Midbrain (tissue), 1 donor: ENCODE results near the gene HLA-E.
"Not testable (repeated sequence)": the region's sequence is repeated elsewhere in the genome, so short reads cannot be mapped to it uniquely, and the experiment has no call there.

Source experiments
- DNase-seq: peaks from one replicate; lab custom pipeline; 2025; lab: John Stamatoyannopoulos, UW

The HLA-E gene

GRCh38 chr6:30481211-30481964 lies 7.9 kb upstream of the HLA-E start:
- no peak for DNase-seq

GRCh38 chr6:30481965-30482644 lies 7.2 kb upstream of the HLA-E start:
- peak; percentile 53 for DNase-seq

GRCh38 chr6:30483677-30484279 lies 5.5 kb upstream of the HLA-E start:
- DNase-seq = peak; percentile 77

GRCh38 chr6:30485236-30485635 lies 4.1 kb upstream of the HLA-E start:
- no peak for DNase-seq

- DNase-seq = no peak
These were observed 1.4 kb upstream of the HLA-E start for GRCh38 chr6:30487926-30488325.

- not testable (repeated sequence) for DNase-seq
These were observed 620 bp upstream of the HLA-E start for GRCh38 chr6:30488697-30489080.

GRCh38 chr6:30490026-30490876 lies 942 bp downstream of the HLA-E start:
- DNase-seq = no peak

- DNase-seq = not testable (repeated sequence)
These were observed 2.1 kb downstream of the HLA-E start for GRCh38 chr6:30491291-30491953.

- DNase-seq = no peak
These were observed 3.0 kb downstream of the HLA-E start for GRCh38 chr6:30491991-30492952.

GRCh38 chr6:30493643-30494250 lies 4.4 kb downstream of the HLA-E start:
- no peak for DNase-seq

GRCh38 chr6:30494291-30494861 lies 5.1 kb downstream of the HLA-E start:
- no peak for DNase-seq

GRCh38 chr6:30495060-30495459 lies 5.8 kb downstream of the HLA-E start:
- DNase-seq = not testable (repeated sequence)

GRCh38 chr6:30495993-30496392 lies 6.7 kb downstream of the HLA-E start:
- DNase-seq = no peak

- not testable (repeated sequence) for DNase-seq
These were observed 7.9 kb downstream of the HLA-E start for GRCh38 chr6:30497261-30497599.

- no peak for DNase-seq
These were observed 8.4 kb downstream of the HLA-E start for GRCh38 chr6:30497714-30498113.

GRCh38 chr6:30498705-30499104 lies 9.4 kb downstream of the HLA-E start:
- DNase-seq = not testable (repeated sequence)

GRCh38 chr6:30500421-30501355 lies 11.4 kb downstream of the HLA-E start:
- no peak for DNase-seq
